Activated CD8-positive, alpha-beta memory T cell treated with anti-CD3 and anti-CD28 coated beads for 48 hours (primary cell): ENCODE data around the gene SETSIP.
"Not testable (repeated sequence)": the region's sequence is repeated elsewhere in the genome, so short reads cannot be mapped to it uniquely, and the experiment has no call there.

Source experiments
- DNase-seq, 3 experiments: peaks; one replicate each; pipeline ENCODE4 v3.0.0-alpha.2; 2020; ENCODE audit warnings: low read depth in 2 of 3, low spot score in 2 of 3

Gene SETSIP

GRCh38 chr1:92075311-92075710 lies at the start of gene SETSIP:
TSS of gene SETSIP (minus strand) at chr1:92075411. CDS start at chr1:92075411, 0 bp downstream.
- no peak for DNase-seq

GRCh38 chr1:92123868-92124267 lies 48.7 kb upstream of the SETSIP start:
- DNase-seq, result no peak

- no peak for DNase-seq
Observed at GRCh38 chr1:92118826-92119225, 43.6 kb upstream of the SETSIP start.

GRCh38 chr1:92117526-92117925 lies 42.3 kb upstream of the SETSIP start:
- DNase-seq, result no peak

GRCh38 chr1:92108631-92109030 lies 33.4 kb upstream of the SETSIP start:
- no peak for DNase-seq

GRCh38 chr1:92105546-92106081 lies 30.4 kb upstream of the SETSIP start:
- DNase-seq, result no peak

GRCh38 chr1:92096317-92096716 lies 21.1 kb upstream of the SETSIP start:
- DNase-seq, result no peak

- DNase-seq, result no peak
Observed at GRCh38 chr1:92095874-92096273, 20.7 kb upstream of the SETSIP start.

- DNase-seq, result no peak
Observed at GRCh38 chr1:92094595-92094994, 19.4 kb upstream of the SETSIP start.

- DNase-seq, result no peak
Observed at GRCh38 chr1:92094090-92094489, 18.9 kb upstream of the SETSIP start.

GRCh38 chr1:92091625-92092024 lies 16.4 kb upstream of the SETSIP start:
- no peak for DNase-seq

GRCh38 chr1:92087542-92087941 lies 12.3 kb upstream of the SETSIP start:
- no peak for DNase-seq

GRCh38 chr1:92085727-92086126 lies 10.5 kb upstream of the SETSIP start:
- DNase-seq, result no peak

GRCh38 chr1:92084651-92085050 lies 9.4 kb upstream of the SETSIP start:
- DNase-seq, result no peak

- DNase-seq, result no peak
Observed at GRCh38 chr1:92081031-92081430, 5.8 kb upstream of the SETSIP start.

GRCh38 chr1:92080128-92080985 lies 5.1 kb upstream of the SETSIP start, which contains the start of gene BTBD8:
TSS of gene BTBD8 (plus strand) at chr1:92080345. CDS start at chr1:92080572, 227 bp downstream.
- peak; percentile 53 to 59 (median 55) for DNase-seq

GRCh38 chr1:92079441-92079840 lies 4.2 kb upstream of the SETSIP start:
- DNase-seq, result no peak

- not testable (repeated sequence) for DNase-seq
Observed at GRCh38 chr1:92078077-92078476, 2.9 kb upstream of the SETSIP start.

GRCh38 chr1:92076363-92076762 lies 1.2 kb upstream of the SETSIP start:
- no peak for DNase-seq

GRCh38 chr1:92074446-92074845 lies 765 bp downstream of the SETSIP start:
- DNase-seq, result not testable (repeated sequence)

- DNase-seq, result no peak
Observed at GRCh38 chr1:92070892-92071291, 4.3 kb downstream of the SETSIP start.

GRCh38 chr1:92066321-92066720 lies 8.9 kb downstream of the SETSIP start:
- DNase-seq, result no peak

- DNase-seq, result no peak
Observed at GRCh38 chr1:92065042-92065441, 10.2 kb downstream of the SETSIP start.
